ENCODE measurements around the gene DES.
A peak's percentile ranks its signal among the peaks of the same experiment; 100 is the strongest.

Gene DES

GRCh38 chr2:219448776-219449341, 30.7 kb downstream of the DES start:
- TF ChIP-seq CTCF (IDR thresholded peaks at IDR 0.05; ENCODE audit: low read depth, low read length, missing control alignments): no peak
- DNase-seq (ENCODE audit: low read depth): no peak
- in situ Hi-C loops (cut with HindIII; ENCODE audit: low sequenced_read_pairs): no loop called here
- H3K4me3 ChIP-seq (ENCODE audit: low read depth, low read length): no peak overlapping the region

GRCh38 chr2:219449609-219450008, 31.4 kb downstream of the DES start:
- TF ChIP-seq CTCF (IDR thresholded peaks at IDR 0.05; ENCODE audit: low read depth, low read length, missing control alignments): no peak
- in situ Hi-C loops (cut with HindIII; ENCODE audit: low sequenced_read_pairs): no loop called here
- no peak for DNase-seq (ENCODE audit: low read depth)
- H3K4me3 ChIP-seq (ENCODE audit: low read depth, low read length): no peak overlapping the region

GRCh38 chr2:219451661-219452360, 33.6 kb downstream of the DES start:
- no peak overlapping the region for H3K4me3 ChIP-seq (ENCODE audit: low read depth, low read length)
- in situ Hi-C loops (cut with HindIII; ENCODE audit: low sequenced_read_pairs): no loop called here
- DNase-seq (ENCODE audit: low read depth): no peak
- no peak for TF ChIP-seq CTCF (IDR thresholded peaks at IDR 0.05; ENCODE audit: low read depth, low read length, missing control alignments)

GRCh38 chr2:219452361-219453317, 34.5 kb downstream of the DES start:
- DNase-seq (ENCODE audit: low read depth): peak; percentile 92
- no peak overlapping the region for H3K4me3 ChIP-seq (ENCODE audit: low read depth, low read length)
- TF ChIP-seq CTCF (IDR thresholded peaks at IDR 0.05; ENCODE audit: low read depth, low read length, missing control alignments): no peak
- in situ Hi-C loops (cut with HindIII; ENCODE audit: low sequenced_read_pairs): no loop called here

- in situ Hi-C loops (cut with HindIII; ENCODE audit: low sequenced_read_pairs): no loop called here
- peak; percentile 59 for DNase-seq (ENCODE audit: low read depth)
- TF ChIP-seq CTCF (IDR thresholded peaks at IDR 0.05; ENCODE audit: low read depth, low read length, missing control alignments): no peak
- H3K4me3 ChIP-seq (ENCODE audit: low read depth, low read length): no peak overlapping the region
Measured at GRCh38 chr2:219453671-219454590, 35.8 kb downstream of the DES start.

Data from astrocyte of the cerebellum (primary cell).